Breast epithelium (tissue), 4 donors: ENCODE data around the gene MZB1. TPM values are rescaled to one million over a fixed set of nuclear protein-coding genes. Genes with fewer than 3 reads are reported as not detected.

Experiments
- DNase-seq, 2 donors: peaks; one replicate each; pipeline ENCODE4 v3.0.0-alpha.2; 2019; ENCODE audit warnings: low spot score in 2 of 2
- H3K27ac ChIP-seq, 2 donors: fragments of 200-600 bp; sonication (generic) in 1 of 2; one replicate each; pipeline ENCODE4 v1.5.1; 2016 to 2019; ENCODE audit warnings: mild to moderate bottlenecking in 1 of 2
- H3K27me3 ChIP-seq, 2 donors: fragments of 200-600 bp; sonication (generic) in 1 of 2; one replicate each; pipeline versions ENCODE4 v1.5.1 to v1.6.0; 2017 to 2019; ENCODE audit warnings: control low read depth in 1 of 2, mild to moderate bottlenecking in 1 of 2
- H3K36me3 ChIP-seq: fragments of 200-600 bp; one replicate; pipeline ENCODE4 v1.5.1; 2019
- H3K4me1 ChIP-seq, 2 donors: fragments of 200-600 bp; sonication (generic); one replicate each; pipeline ENCODE4 v1.5.1; 2016 to 2019; ENCODE audit warnings: control low read depth in 1 of 2
- H3K4me3 ChIP-seq, 3 donors: fragments of 200-600 bp; sonication (generic); 1 replicate in 2 of 3; 2 replicates in 1 of 3; pipeline ENCODE4 v1.5.1; 2016 to 2019; ENCODE audit warnings: mild to moderate bottlenecking in 3 of 3, moderate library complexity in 2 of 3
- H3K9me3 ChIP-seq, 2 donors: fragments of 200-600 bp; sonication (generic) in 1 of 2; one replicate each; pipeline ENCODE4 v1.5.1; 2016 to 2019; ENCODE audit warnings: control low read depth in 1 of 2
- CTCF ChIP-seq, 3 donors: fragments of 450-650 bp; IDR thresholded peaks; one replicate each; pipeline ENCODE4 v1.5.1; 2016 to 2017; ENCODE audit warnings: antibody characterized with exemption in 3 of 3, mild to moderate bottlenecking in 3 of 3, moderate library complexity in 3 of 3
- POLR2A ChIP-seq: fragments of 450-650 bp; IDR thresholded peaks from one replicate; pipeline ENCODE4 v1.6.1; 2016; ENCODE audit warnings: antibody characterized with exemption, mild to moderate bottlenecking, moderate library complexity
- POLR2AphosphoS5 ChIP-seq, 3 donors: sonication (generic); formaldehyde crosslinking; IDR thresholded peaks; one replicate each; pipeline ENCODE4 v1.6.1; 2017; ENCODE audit warnings: antibody characterized with exemption in 3 of 3
- intact Hi-C: fragments of 100-400 bp; cut with DNase I; formaldehyde crosslinking; loops from one replicate; pipeline ENCODE4 v1.15.1; 2023; ENCODE audit warnings: low total_unique reads
- total RNA-seq, 3 donors: library from RNA; depleted of rRNA; stranded (reverse); fragments of >200 nt; gene quantifications; one replicate each; pipeline ENCODE4 v1.1.0, GENCODE V29; 2016

MZB1 gene
- total RNA-seq, 3 donors from 2014 or later = 8.6 to 35.4 TPM; not detected in 1

GRCh38 chr5:139418793-139419192 is 29.1 kb upstream of the MZB1 start:
- H3K9me3 ChIP-seq = no peaks in the 10 kb centered on the region
- TF ChIP-seq CTCF (IDR thresholded peaks at IDR 0.05) (no peak), POLR2AphosphoS5 (IDR thresholded peaks at IDR 0.05) (no peak), POLR2A (no peak)
- intact Hi-C loops = loop anchor here (5.0 kb wide), 1 partner anchor 99 kb away; no protein-coding TSS in a partner anchor

GRCh38 chr5:139417214-139417613 is 27.5 kb upstream of the MZB1 start:
- TF ChIP-seq CTCF (IDR thresholded peaks at IDR 0.05) (no peak), POLR2A (no peak), POLR2AphosphoS5 (IDR thresholded peaks at IDR 0.05) (no peak)
- H3K4me3 ChIP-seq = no peak overlapping the region
- H3K9me3 ChIP-seq = no peaks in the 10 kb centered on the region
- no peak overlapping the region for H3K27ac ChIP-seq
- H3K27me3 ChIP-seq = no peaks in the 10 kb centered on the region
- peaks cover 4 to 12% of the 10 kb centered on the region in 2 donors for H3K4me1 ChIP-seq
- DNase-seq = no peak
- no peaks in the 10 kb centered on the region for H3K36me3 ChIP-seq
- intact Hi-C loops = loop anchor here (5.0 kb wide), 1 partner anchor 100 kb away; no protein-coding TSS in a partner anchor

More at GRCh38 chr5:139418793-139419192, 29.1 kb upstream of the MZB1 start:
- peaks cover 4 to 12% of the 10 kb centered on the region in 2 donors for H3K4me1 ChIP-seq
- H3K4me3 ChIP-seq = no peak overlapping the region
- H3K27me3 ChIP-seq = no peaks in the 10 kb centered on the region
- DNase-seq = no peak
- H3K27ac ChIP-seq = peak overlapping the region in 1 of 2 donors; percentile 23
- H3K36me3 ChIP-seq = no peaks in the 10 kb centered on the region

- Histone ChIP-seq H3K36me3 (no peaks in the 10 kb centered on the region), H3K4me3 (no peak overlapping the region), H3K27ac (peak overlapping the region; percentile 21 to 43), H3K27me3 (no peaks in the 10 kb centered on the region), H3K4me1 (peaks cover 4 to 12% of the 10 kb centered on the region in 2 donors), H3K9me3 (no peaks in the 10 kb centered on the region)
- DNase-seq = no peak
- no peak for TF ChIP-seq CTCF (IDR thresholded peaks at IDR 0.05)
- no peak for TF ChIP-seq POLR2AphosphoS5 (IDR thresholded peaks at IDR 0.05)
- TF ChIP-seq POLR2A = no peak
- intact Hi-C loops = loop anchor here (5.0 kb wide), 1 partner anchor 101 kb away; no protein-coding TSS in a partner anchor
Observed at GRCh38 chr5:139416651-139417050, 26.9 kb upstream of the MZB1 start.

- Histone ChIP-seq H3K4me1 (peaks cover 4 to 12% of the 10 kb centered on the region in 2 donors), H3K27me3 (no peaks in the 10 kb centered on the region), H3K9me3 (no peaks in the 10 kb centered on the region), H3K36me3 (no peaks in the 10 kb centered on the region), H3K27ac (peak overlapping the region; percentile 38 to 77), H3K4me3 (no peak overlapping the region)
- intact Hi-C loops = loop anchor here (2.0 to 5.0 kb wide), 2 partner anchors 71 to 101 kb away; no protein-coding TSS in a partner anchor
- no peak for DNase-seq
- TF ChIP-seq POLR2AphosphoS5 (IDR thresholded peaks at IDR 0.05) (no peak), CTCF (IDR thresholded peaks at IDR 0.05) (no peak), POLR2A (no peak)
Observed at GRCh38 chr5:139415869-139416268, 26.2 kb upstream of the MZB1 start.

- H3K9me3 ChIP-seq = no peaks in the 10 kb centered on the region
- peaks cover 4 to 12% of the 10 kb centered on the region in 2 donors for H3K4me1 ChIP-seq
- intact Hi-C loops = loop anchor here (2.0 to 5.0 kb wide), 2 partner anchors 71 to 102 kb away; no protein-coding TSS in a partner anchor
- TF ChIP-seq POLR2A (no peak), CTCF (IDR thresholded peaks at IDR 0.05) (no peak), POLR2AphosphoS5 (IDR thresholded peaks at IDR 0.05) (no peak)
- no peak for DNase-seq
- no peaks in the 10 kb centered on the region for H3K27me3 ChIP-seq
- H3K36me3 ChIP-seq = no peaks in the 10 kb centered on the region
- H3K27ac ChIP-seq = peak overlapping the region; percentile 38 to 77
- no peak overlapping the region for H3K4me3 ChIP-seq
Observed at GRCh38 chr5:139415221-139415861, 25.6 kb upstream of the MZB1 start.
